22Rv1 (cell line): ENCODE measurements around the gene DNAH10.
"Not testable (repeated sequence)": the region's sequence is repeated elsewhere in the genome, so short reads cannot be mapped to it uniquely, and the experiment has no call there.

Experiments
- H3K27ac ChIP-seq: fragments of 450-650 bp; 2 replicates; pipeline ENCODE4 v1.5.1; 2017
- ZFX ChIP-seq: fragments of 450-650 bp; IDR thresholded peaks from 2 replicates; pipeline ENCODE4 v1.6.1; 2017; ENCODE audit warnings: antibody characterized with exemption, borderline replicate concordance
- TF ChIP-seq, protein P1 (sequence below): fragments of 450-650 bp; IDR thresholded peaks from 2 replicates; pipeline ENCODE4 v1.5.1; 2017; ENCODE audit warnings: mild to moderate bottlenecking

The DNAH10 gene

DNA sequence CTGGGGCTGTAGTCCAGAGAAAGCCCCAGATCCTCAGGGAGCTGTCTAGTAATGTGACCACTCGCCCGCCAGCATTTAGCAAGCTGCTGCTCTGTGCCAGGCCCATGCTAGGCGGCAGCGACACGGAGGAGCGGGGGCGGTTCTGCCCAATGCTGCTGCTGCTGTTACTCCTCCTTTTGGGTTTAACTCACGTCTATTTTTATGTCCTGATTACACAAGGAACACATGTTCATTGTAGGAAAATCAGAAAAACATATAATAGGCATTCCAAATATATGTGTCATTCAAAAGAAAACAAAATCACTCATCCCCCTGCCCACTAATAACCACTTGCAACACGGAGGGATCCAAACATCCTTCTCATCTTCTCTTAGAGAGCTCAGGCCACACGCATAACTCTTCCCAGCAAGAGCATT, 180.1 kb downstream of the DNAH10 start:
- TF ChIP-seq ZFX: no peak
- TF ChIP-seq, protein P1, sequence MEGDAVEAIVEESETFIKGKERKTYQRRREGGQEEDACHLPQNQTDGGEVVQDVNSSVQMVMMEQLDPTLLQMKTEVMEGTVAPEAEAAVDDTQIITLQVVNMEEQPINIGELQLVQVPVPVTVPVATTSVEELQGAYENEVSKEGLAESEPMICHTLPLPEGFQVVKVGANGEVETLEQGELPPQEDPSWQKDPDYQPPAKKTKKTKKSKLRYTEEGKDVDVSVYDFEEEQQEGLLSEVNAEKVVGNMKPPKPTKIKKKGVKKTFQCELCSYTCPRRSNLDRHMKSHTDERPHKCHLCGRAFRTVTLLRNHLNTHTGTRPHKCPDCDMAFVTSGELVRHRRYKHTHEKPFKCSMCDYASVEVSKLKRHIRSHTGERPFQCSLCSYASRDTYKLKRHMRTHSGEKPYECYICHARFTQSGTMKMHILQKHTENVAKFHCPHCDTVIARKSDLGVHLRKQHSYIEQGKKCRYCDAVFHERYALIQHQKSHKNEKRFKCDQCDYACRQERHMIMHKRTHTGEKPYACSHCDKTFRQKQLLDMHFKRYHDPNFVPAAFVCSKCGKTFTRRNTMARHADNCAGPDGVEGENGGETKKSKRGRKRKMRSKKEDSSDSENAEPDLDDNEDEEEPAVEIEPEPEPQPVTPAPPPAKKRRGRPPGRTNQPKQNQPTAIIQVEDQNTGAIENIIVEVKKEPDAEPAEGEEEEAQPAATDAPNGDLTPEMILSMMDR: no peak
- H3K27ac ChIP-seq: no peak overlapping the region

DNA sequence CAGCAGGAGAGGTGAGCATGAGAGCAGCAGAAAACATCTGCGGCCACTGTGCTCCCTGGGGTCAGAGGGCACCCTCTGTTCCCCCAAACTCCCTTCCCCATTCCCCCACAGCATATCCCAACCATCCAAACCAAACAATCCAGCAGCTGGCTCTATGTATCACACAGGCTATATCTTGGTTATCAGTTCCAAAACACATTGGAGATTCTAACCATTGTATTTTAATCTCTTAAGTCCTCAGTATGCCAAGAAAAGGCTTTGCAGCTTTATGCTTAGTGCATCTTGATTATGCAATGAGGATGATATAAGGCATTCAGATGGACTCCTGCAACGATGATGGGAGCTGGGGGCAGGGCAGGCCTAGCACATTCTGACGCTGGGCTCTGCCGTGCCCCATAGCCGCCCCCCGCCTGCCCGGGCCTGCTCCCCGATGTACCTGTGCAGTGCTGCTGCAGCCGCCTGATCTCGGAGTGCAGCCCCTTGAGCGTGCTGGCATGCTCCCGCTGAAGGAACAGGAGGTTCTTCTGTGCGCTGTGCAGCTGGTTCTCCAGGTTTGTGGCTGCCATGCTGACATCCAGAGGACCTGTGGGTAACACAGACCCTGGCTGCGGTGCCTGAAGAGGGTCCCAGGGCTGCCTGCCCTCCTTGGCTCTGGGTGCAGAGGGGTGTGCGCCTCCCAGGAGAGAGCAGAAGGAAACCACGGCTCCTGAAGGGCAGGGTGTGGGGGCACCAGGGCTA, 181.0 kb downstream of the DNAH10 start:
- no peak overlapping the region for H3K27ac ChIP-seq
- TF ChIP-seq, protein P1: no peak
- no peak for TF ChIP-seq ZFX

DNA sequence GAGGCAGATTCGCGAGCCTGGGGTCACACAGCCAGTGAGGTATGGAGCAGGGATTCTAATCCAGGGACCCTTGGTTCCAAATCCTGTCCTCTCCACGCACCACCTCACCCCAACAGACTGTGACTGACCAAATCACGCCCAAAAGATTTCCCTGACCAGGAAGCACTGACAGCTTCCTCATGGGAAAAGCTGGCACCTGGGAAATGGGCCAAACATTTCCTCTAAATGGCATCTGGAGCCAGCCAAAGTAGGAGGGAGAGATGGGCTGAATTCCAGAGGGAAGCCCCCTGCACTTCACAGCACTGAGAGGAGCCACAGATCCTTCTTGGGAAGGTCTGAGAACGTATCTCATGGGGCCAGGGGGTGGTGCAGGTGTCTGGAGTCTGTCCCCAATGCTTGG, 181.7 kb downstream of the DNAH10 start:
- H3K27ac ChIP-seq: no peak overlapping the region
- TF ChIP-seq, protein P1: no peak
- TF ChIP-seq ZFX: no peak

DNA sequence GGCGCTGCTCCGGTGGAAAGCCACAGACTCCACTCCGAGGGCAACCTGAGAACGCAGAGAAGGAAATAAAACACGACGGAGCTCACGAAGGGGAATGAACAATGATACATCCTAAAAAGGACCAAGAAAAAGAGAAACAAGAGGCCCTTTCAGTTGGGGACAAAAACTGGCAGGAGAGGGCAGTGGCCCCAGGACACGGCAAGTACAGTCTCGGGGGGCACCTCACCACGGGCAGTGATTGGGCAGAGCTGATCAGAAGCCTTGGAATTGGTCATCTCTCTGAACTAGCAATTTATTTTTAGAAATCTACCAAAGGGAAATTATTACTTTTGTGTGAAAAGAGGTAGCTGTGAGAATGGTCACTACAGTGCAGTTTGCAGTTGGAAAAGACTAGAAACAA, 182.6 kb downstream of the DNAH10 start:
- H3K27ac ChIP-seq: no peak overlapping the region
- no peak for TF ChIP-seq ZFX
- TF ChIP-seq, protein P1: no peak

DNA sequence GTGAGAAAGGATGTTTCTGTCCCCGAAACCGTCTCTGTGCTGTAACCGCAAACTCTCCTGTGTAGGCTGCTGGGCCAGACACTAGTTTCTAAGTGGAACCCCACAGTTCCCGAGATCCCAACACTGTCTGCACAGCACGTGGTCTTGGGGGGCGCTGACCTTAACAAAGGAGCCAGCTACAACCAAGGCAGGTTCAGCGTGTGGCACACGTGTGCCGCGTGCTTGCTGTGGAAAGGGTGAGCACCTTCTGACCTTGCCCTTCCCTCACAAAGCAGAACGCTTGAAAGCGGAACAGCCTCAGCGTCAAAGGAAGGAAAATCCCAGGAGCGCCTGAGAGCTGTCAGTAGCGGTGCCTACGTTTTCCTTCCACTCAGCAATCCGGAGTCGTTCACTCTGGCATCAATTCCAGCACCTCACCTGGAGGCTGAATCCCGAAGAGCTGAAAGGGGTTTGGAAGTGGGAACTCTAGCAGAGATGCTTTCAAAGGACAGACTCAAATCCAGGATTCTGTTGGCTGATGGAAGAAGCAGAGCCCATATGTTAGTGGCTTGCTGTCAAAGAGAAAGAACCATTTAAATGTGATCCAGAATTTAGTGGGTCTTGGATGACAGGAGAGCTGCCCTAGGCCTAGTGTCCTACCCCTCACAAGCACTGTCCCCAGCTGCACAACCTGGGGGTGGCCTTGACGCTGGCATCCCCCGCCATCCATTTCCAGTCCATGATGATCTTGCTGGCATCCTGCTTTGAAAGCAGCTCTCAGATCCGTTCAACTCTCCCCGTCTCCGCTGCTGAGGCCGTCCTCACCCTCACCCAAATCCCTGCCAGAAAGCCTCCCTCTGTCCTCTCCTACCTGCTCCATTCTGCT, 183.4 kb downstream of the DNAH10 start:
- H3K27ac ChIP-seq: no peak overlapping the region
- TF ChIP-seq, protein P1: no peak
- TF ChIP-seq ZFX: no peak

DNA sequence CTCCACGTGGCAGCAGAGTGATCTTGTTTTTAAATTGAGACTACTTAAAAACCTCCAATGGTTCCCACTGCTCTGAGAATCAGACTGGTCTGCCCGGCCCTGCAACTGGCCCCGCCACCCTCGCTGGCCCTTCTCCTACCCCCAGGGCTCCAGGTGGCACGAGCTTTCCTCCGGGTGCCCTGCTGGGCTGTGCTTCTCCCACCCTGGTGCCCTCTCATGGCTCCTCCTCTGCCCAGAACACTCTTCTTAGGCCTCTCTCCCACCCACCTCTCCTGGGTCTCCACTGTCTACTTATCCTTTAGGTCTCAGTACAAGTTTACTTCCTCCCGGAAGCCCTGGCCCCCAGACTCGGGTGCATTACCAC, 184.0 kb downstream of the DNAH10 start:
- no peak overlapping the region for H3K27ac ChIP-seq
- no peak for TF ChIP-seq ZFX
- TF ChIP-seq, protein P1: no peak

DNA sequence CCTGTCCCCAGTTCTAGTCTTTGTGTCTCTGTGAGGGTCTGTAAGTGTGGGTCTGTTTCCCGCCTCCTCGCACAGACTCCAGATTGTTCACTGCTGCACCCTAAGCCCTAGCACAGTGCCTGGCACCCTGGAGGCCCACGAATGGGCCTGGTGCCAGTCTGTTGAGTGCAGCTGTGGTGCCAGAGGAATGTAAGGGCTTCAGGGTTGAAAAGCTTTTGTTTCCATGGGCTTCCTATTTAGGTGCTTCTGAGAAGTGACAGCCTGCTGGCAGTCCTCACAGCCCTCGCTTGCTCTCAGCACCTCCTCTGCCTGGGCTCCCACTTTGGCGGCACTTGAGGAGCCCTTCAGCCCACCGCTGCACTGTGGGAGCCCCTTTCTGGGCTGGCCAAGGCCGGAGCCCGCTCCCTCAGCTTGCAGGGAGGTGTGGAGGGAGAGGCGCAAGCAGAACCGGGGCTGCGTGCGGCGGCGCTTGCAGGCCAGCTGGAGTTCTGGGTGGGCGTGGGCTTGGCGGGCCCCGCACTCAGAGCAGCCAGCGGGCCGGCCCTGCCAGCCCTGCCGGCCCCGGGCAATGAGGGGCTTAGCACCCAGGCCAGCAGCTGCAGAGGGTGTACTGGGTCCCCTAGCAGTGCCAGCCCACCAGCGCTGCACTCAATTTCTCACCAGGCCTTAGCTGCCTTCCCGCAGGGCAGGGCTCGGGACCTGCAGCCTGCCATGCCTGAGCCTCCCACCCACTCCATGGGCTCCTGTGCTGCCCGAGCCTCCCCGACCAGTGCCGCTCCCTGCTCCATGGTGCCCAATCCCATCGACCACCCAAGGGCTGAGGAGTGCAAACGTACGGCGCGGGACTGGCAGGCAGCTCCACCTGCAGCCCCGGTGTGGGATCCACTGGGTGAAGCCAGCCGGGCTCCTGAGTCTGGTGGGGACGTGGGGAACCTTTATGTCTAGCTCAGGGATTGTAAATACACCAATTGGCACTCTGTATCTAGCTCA, 184.7 kb downstream of the DNAH10 start:
- H3K27ac ChIP-seq: not testable (repeated sequence)

DNA sequence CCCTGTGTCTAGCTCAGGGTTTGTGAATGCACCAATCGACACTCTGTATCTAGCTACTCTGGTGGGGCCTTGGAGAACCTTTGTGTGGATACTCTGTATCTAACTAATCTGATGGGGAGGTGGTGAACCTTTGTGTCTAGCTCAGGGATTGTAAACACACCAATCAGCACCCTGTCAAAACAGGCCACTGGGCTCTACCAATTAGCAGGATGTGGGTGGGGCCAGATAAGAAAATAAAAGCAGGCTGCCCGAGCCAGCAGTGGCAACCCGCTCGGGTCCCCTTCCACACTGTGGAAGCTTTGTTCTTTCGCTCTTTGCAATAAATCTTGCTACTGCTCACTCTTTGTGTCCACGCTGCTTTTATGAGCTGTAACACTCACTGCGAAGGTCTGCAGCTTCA, 185.4 kb downstream of the DNAH10 start:
- not testable (repeated sequence) for H3K27ac ChIP-seq
